ENCODE data around the gene PLCE1. TPM values are rescaled to one million over a fixed set of nuclear protein-coding genes. Genes with fewer than 3 reads are reported as not detected.

PLCE1 gene
- total and polyA plus RNA-seq, 2 of the 4 experiments (the other 2 are of a cell fraction), result 2.2 to 4.5 TPM

- in situ Hi-C loops (cut with MboI; ENCODE audit: low sequenced_read_pairs), result no loop called here
- Histone ChIP-seq H3K4me1 (ENCODE audit: control insufficient read depth, insufficient read depth, low read length) (peaks cover 6% of the 10 kb centered on the region), H2AFZ (replicated peaks; ENCODE audit: low read length, poor library complexity) (no peak overlapping the region), H3K27ac (ENCODE audit: insufficient read depth, low read length) (no peak overlapping the region), H2BK15ac (ENCODE audit: low read depth, low read length) (no peak overlapping the region), H3K4me3 (ENCODE audit: insufficient read depth, low read depth, low read length) (no peak overlapping the region), H3K23ac (ENCODE audit: low read depth, low read length) (no peak overlapping the region), H2BK20ac (ENCODE audit: low read depth, low read length) (no peak overlapping the region), H3K36me3 (ENCODE audit: control insufficient read depth, insufficient read depth, low read length) (no peaks in the 10 kb centered on the region), H4K8ac (ENCODE audit: low read depth in 2 of 2, low read length in 2 of 2) (no peak overlapping the region), H3K9ac (ENCODE audit: low read depth, low read length) (no peak overlapping the region), H2AK9ac (replicated peaks; ENCODE audit: low read depth, low read length, poor library complexity) (no peak overlapping the region), H2BK120ac (ENCODE audit: low read depth, low read length) (no peak overlapping the region), H4K5ac (ENCODE audit: low read depth, low read length) (no peak overlapping the region), H3K14ac (replicated peaks; ENCODE audit: low read depth, low read length) (no peak overlapping the region), H4K20me1 (ENCODE audit: insufficient read depth, low read length) (no peaks in the 10 kb centered on the region), H3K79me1 (ENCODE audit: low read depth in 1 of 2, low read length in 2 of 2) (no peaks in the 10 kb centered on the region), H3K56ac (ENCODE audit: extremely low read depth, insufficient read depth, low read length) (no peak overlapping the region), H3K9me1 (ENCODE audit: insufficient read depth, low read length) (peaks cover 4% of the 10 kb centered on the region; the same call in 1 of the 2 replicates), H2BK5ac (ENCODE audit: low read depth, low read length, poor library complexity, severe bottlenecking) (no peak overlapping the region), H3K9me3 (ENCODE audit: control insufficient read depth, insufficient read depth, low read length) (no peaks in the 10 kb centered on the region), H3K4ac (ENCODE audit: low read depth, low read length) (no peak overlapping the region), H4K91ac (ENCODE audit: insufficient read depth, low read depth, low read length) (no peak overlapping the region), H3K4me2 (ENCODE audit: low read depth, low read length) (no peak overlapping the region), H3K18ac (ENCODE audit: low read depth, low read length) (no peak overlapping the region), H3K27me3 (ENCODE audit: control insufficient read depth, insufficient read depth, low read length) (no peaks in the 10 kb centered on the region), H2AK5ac (ENCODE audit: low read depth, low read length) (no peak overlapping the region)
- dilution Hi-C loops (cut with HindIII; ENCODE audit: low sequenced_read_pairs, unreplicated experiment), result no loop called here
- ATAC-seq (ENCODE audit: low read depth) (no peak), DNase-seq (no peak)
- POLR2A ChIA-PET (ENCODE audit: unreplicated experiment), result no interaction called here
- BruUV-seq (replicated peaks), result no TSS peak
- intact Hi-C loops (cut with micrococcal nuclease), result no loop called here
- CTCF ChIA-PET, result no interaction called here
- WGBS, 2 experiments (ENCODE audit: extremely low coverage in 2 of 2, insufficient read length in 1 of 2), result no CpG with 5 or more reads among the region's 4 CpGs
- TF ChIP-seq MAFK (IDR thresholded peaks at IDR 0.05; ENCODE audit: low read depth, low read length) (no peak), USF2 (IDR thresholded peaks at IDR 0.05; ENCODE audit: low read depth, low read length) (no peak), FOS (IDR thresholded peaks at IDR 0.05; ENCODE audit: low read depth, low read length) (no peak), RFX5 (IDR thresholded peaks at IDR 0.05; ENCODE audit: low read depth, low read length) (no peak), MXI1 (IDR thresholded peaks at IDR 0.05; ENCODE audit: borderline replicate concordance, low read depth, low read length) (no peak), MAZ (IDR thresholded peaks at IDR 0.05; ENCODE audit: borderline replicate concordance, low read depth, low read length) (no peak), ELK1 (IDR thresholded peaks at IDR 0.05; ENCODE audit: borderline replicate concordance, low read depth, low read length) (no peak), RAD21 (IDR thresholded peaks at IDR 0.05; ENCODE audit: low read length) (no peak), NFE2L2 (IDR thresholded peaks at IDR 0.05; ENCODE audit: low read depth, low read length) (no peak)
Observed at GRCh38 chr10:93945819-93946218, 47.9 kb upstream of the PLCE1 start.
